ENCODE results near the gene CFL1.

- TF ChIP-seq CTCF (IDR thresholded peaks at IDR 0.05), result no peak
- TF ChIP-seq POLR2AphosphoS5 (IDR thresholded peaks at IDR 0.05), result no peak
- no peak for TF ChIP-seq POLR2A (IDR thresholded peaks at IDR 0.05)
- no peak for TF ChIP-seq EP300 (IDR thresholded peaks at IDR 0.05)
Measured at GRCh38 chr11:65880844-65881421, 23.0 kb upstream of the CFL1 start.
